SIG-M5 treated with dmso at 0.1 percent for 504 hours (cell line): ENCODE results near the gene CTSF.

Source experiments
- DNase-seq: peaks from one replicate; lab custom pipeline; 2025; ENCODE audit not compliant: unreplicated experiment; lab: John Stamatoyannopoulos, UW

The CTSF gene

DNA sequence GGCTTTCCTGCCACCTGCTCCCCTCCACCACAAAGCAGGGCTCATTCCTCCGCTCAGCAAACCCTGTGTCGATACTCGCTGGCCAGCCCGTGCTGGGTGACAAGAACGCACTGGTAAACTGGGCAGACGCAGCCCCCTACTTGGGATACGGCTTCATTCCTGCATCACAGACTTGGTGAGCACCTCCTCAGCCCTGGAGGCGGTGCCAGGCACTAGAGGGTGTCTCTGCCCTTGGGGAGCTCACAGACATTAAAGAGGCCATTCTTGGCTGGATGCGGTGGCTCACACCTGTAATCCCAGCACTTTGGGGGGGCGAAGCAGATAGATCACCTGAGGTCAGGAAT, 28.6 kb downstream of the CTSF start:
- no peak for DNase-seq

- DNase-seq, result no peak
Observed at GRCh38 chr11:66539170-66539869, 29.1 kb downstream of the CTSF start.

DNA sequence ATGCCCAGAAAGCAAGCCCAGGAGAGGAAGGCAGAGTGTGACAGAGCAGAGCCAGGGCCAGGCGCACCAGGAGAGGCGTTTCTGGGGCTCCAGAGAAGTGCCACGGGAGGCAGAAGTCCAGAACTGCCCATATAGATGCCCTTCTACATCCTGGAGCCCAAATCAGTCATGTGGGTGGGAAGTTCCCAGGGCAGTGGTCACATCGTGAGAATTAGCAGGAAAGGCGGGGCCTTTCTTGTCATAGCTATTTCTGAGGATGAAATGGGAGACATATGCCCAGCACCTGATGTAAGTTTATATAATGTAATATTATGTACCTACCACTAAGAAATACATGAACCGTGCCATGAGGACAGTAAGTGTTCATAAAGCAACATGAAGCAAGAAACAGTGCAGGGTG, 35.6 kb downstream of the CTSF start:
- DNase-seq, result no peak

GRCh38 chr11:66531841-66532240, 36.6 kb downstream of the CTSF start:
- DNase-seq, result no peak

- no peak for DNase-seq
Observed at GRCh38 chr11:66530927-66531709, 37.3 kb downstream of the CTSF start.

DNA sequence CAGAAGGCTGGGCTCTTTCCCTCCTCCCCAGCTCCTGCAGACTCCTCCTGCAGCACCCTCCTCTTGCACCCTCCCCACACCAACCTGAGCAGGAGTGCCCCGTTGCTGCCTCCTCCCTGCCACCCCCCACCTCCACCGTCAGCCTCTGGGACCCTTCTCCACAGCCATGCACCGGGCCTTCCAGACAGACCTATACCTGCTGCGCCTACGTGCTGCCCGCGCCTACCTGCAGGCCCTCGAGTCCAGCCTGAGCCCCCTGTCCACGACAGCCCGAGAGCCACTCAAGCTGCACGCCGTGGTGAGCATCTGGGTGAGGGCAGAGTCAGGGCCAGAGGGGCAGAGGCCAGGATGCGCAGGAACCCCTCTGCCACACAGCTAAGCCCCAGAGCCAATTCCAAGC, 38.8 kb downstream of the CTSF start:
- DNase-seq, result no peak

GRCh38 chr11:66529069-66529468, 39.3 kb downstream of the CTSF start:
- DNase-seq, result no peak

DNA sequence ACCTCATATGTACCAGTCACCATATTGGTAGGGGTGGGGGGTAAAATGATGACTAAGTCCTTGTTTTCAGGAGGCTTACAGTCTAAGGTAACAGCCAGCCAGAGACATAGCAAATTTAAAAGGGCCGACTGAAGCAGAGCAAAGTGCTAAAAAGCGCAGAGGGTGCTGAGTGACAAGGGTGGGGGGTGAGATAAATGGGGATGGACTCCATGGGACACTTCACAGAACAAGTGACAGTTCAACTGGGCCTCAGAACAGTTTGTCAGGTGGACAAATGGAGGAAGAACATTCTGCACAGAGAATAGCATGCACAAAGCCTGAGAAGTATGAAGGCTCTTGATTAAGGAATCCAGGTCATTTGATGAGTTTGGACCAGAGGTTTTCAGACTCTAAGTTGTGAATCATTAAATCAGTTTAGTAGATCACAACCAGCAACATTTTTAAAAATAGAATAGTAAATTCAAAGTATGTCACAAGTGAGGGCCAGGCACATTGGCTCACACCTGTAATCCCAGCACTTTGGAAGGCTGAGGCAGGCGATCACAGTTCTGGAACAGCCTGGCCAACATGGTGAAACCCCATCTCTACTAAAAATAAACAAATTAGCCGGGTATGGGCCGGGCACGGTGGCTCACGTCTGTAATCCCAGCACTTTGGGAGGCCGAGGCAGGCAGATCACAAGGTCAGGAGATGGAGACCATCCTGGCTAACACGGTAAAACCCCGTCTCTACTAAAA, 43.9 kb downstream of the CTSF start:
- DNase-seq, result no peak

DNA sequence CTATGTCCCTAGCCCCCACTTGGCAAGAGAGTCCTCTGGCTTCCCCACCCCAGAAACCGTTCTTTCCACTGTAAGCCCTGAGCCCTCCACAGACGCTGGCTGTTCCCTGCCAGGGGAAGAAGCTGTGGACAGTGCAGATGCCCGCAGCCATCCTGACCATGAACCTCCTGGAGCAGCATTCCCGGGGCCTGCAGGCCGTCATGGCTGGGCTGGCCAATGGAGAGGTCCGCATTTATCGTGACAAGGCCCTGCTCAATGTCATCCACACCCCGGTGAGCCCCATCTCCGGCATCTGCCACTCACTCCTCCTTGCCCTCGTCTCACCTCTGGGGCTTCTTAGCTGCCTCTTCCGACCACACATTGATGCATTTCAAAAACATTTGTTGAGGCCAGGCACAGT, 44.8 kb downstream of the CTSF start:
- DNase-seq, result no peak
